ENCODE data around the gene PALM. TPM values are rescaled to one million over a fixed set of nuclear protein-coding genes. Genes with fewer than 3 reads are reported as not detected.

The PALM gene
- total and polyA plus RNA-seq, 4 donors = 0.92 to 5.1 (median 4.3) TPM

- no peak for TF ChIP-seq TAF1 (conservative IDR thresholded peaks at IDR 0.05)
These were observed 64.1 kb downstream of the PALM start (continued) for GRCh38 chr19:772730-773436.

GRCh38 chr19:776549-776948 lies 67.8 kb downstream of the PALM start:
- no peak for TF ChIP-seq EGR1 (IDR thresholded peaks at IDR 0.05; ENCODE audit: low read depth in 2 of 2)
- TF ChIP-seq YY1 (IDR thresholded peaks at IDR 0.05) = no peak
- TF ChIP-seq NR2F2 (IDR thresholded peaks at IDR 0.05) = no peak
- no peak for TF ChIP-seq MAX (IDR thresholded peaks at IDR 0.05)
- no peak for TF ChIP-seq HNF4G (IDR thresholded peaks at IDR 0.05)
- TF ChIP-seq ATF3 (IDR thresholded peaks at IDR 0.05) = no peak
- TF ChIP-seq CTCF (IDR thresholded peaks at IDR 0.05; ENCODE audit: low read depth, low read length, missing input control) = no peak
- no peak for TF ChIP-seq REST (IDR thresholded peaks at IDR 0.05)
- TF ChIP-seq SP1 (IDR thresholded peaks at IDR 0.05) = no peak
- TF ChIP-seq GABPA (IDR thresholded peaks at IDR 0.05 in 1 of 2, conservative IDR thresholded peaks at IDR 0.05 in 1 of 2) = no peak
- TF ChIP-seq FOXA1 (IDR thresholded peaks at IDR 0.05) = no peak
- TF ChIP-seq FOXA2 (IDR thresholded peaks at IDR 0.05) = no peak
- TF ChIP-seq TAF1 (conservative IDR thresholded peaks at IDR 0.05) = no peak
- TF ChIP-seq JUND (IDR thresholded peaks at IDR 0.05) = no peak
- no peak for TF ChIP-seq RAD21 (IDR thresholded peaks at IDR 0.05)
- TF ChIP-seq ZBTB33 (IDR thresholded peaks at IDR 0.05) = no peak
- TF ChIP-seq RXRA (IDR thresholded peaks at IDR 0.05) = no peak
- no peak for TF ChIP-seq HNF4A (conservative IDR thresholded peaks at IDR 0.05)
- no peak for DNase-seq (ENCODE audit: low spot score)
- Histone ChIP-seq H3K9ac (ENCODE audit: low read depth in 1 of 2, low read length in 2 of 2) (no peak overlapping the region), H3K36me3 (ENCODE audit: control insufficient read depth in 4 of 4, insufficient read depth in 3 of 4, low read depth in 1 of 4, low read length in 3 of 4) (no peaks in the 10 kb centered on the region), H3K4me1 (ENCODE audit: control insufficient read depth in 4 of 4, insufficient read depth in 4 of 4, low read length in 3 of 4) (no peaks in the 10 kb centered on the region), H3K27me3 (ENCODE audit: control insufficient read depth in 4 of 4, insufficient read depth in 4 of 4, low read length in 3 of 4) (no peaks in the 10 kb centered on the region), H3K9me3 (ENCODE audit: control insufficient read depth in 4 of 4, low read length in 3 of 4) (no peaks in the 10 kb centered on the region), H3K27ac (ENCODE audit: low read depth in 1 of 2, low read length in 2 of 2) (no peak overlapping the region), H3K4me3 (ENCODE audit: low read depth in 1 of 3, low read length in 3 of 3) (no peak overlapping the region)
- WGBS = 89% methylated on average over 18 of the region's 18 CpGs
